Measurements from ENCODE around the gene ZNF674.
"Not testable (repeated sequence)": the region's sequence is repeated elsewhere in the genome, so short reads cannot be mapped to it uniquely, and the experiment has no call there.

ZNF674 gene

DNA sequence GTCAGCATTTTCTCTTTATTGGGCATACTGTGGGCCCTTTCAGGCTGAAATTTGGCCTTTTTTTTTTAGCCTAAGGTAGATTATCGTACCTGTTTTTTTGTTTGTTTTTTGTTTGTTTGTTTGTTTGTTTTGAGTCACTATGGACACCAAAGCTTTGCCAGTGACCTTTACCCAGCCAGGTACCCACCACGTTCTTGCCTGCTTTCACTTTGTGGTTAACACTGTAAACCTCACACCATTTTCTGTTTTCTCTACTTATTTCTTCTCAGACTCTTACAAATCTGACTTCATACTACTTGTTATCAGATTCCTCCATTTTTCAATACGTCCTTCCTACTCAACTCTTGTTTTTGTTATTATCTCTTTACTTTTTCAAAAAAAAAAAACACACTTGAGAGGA is 81.5 kb downstream of the ZNF674 start:
- DNase-seq (ENCODE audit: low spot score) = peak; percentile 0

GRCh38 chrX:46461660-46462191 is 83.5 kb downstream of the ZNF674 start:
- no peak for DNase-seq (ENCODE audit: low spot score)

- DNase-seq (ENCODE audit: low spot score) = not testable (repeated sequence)
These were observed 84.2 kb downstream of the ZNF674 start for GRCh38 chrX:46460801-46461659.

- no peak for DNase-seq (ENCODE audit: low spot score)
These were observed 85.6 kb downstream of the ZNF674 start for GRCh38 chrX:46459603-46460002.

DNA sequence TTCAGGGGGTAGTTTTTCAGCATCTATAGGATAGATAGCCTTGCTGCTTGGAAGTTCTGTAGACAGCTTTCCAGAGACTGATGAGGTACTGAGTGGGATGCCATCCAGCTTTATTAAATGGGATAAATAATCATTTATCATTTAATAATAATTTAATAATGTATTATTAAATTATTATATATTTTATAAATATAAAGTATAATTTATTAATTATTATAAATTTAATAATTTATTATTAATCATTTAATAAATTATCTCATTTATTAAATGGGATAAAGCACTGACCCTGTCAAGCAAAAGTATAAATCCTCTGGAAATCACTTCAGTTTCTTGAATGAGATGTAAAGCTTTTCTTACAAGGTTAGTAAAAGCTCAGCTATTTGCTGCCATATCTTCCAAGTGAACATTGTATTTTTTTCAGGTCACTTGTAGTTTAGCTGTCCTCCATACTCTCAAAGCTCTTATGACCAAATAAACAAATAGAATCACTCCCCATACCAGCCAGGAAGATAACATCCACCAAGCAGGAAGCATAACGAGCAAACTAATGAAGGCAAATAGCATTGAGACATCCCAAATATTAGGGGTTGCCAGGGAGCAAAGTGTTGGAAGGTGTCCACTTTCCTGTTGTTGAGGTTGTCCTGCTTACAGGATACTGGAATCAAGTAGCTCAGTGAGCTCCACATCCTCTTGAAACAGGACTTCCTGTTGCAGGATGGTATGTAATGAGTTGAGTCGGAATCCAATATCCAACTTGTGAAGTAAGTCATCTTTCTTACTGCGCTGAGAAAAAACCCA is 88.9 kb downstream of the ZNF674 start:
- DNase-seq (ENCODE audit: low spot score) = no peak
